ENCODE results near the gene NPEPL1.

Gene NPEPL1

DNA sequence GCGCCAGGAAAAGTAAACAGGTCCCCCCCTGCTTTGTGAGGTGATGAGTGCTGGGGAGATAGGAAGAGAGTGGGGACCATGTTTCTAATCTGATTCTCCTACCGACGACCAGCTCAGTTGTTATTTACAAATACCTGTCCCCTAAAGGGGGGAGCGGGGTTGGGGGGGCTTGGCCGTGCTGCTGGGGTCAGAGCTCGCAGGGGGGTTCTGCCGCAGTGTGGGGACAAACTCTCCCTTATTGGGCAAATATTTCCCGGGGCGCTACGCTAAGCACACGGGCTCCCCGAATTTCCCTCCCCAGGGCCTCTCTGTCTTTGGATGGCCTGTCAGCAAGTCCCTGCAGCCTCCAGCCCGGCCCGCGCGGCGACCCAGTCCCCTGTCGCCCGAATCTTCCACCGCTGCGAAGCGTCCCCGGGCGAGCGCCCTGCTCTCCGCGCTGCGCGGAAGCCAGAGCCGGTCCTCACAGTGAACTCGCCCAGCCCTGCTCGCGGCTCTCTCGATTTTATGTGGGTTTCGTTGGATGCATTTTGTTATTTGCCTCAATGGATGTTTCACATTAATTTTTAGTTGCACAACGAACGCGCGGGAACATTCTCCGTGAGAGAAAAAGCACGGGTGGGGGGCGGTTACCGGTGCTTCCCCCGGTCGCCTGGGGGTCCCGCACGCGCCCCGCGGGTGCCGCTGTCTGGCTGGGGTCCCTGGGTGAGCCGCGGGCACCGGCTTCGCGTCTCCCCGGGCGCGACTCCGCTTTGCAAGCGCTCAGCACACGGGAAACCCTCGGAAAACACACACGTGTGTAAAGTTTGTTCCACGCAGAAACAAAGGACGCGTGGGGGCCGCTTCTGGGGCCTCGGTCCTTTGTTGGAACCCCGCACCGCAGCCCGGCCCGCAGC lies 43.1 kb upstream of the NPEPL1 start:
- TF ChIP-seq, protein P1, sequence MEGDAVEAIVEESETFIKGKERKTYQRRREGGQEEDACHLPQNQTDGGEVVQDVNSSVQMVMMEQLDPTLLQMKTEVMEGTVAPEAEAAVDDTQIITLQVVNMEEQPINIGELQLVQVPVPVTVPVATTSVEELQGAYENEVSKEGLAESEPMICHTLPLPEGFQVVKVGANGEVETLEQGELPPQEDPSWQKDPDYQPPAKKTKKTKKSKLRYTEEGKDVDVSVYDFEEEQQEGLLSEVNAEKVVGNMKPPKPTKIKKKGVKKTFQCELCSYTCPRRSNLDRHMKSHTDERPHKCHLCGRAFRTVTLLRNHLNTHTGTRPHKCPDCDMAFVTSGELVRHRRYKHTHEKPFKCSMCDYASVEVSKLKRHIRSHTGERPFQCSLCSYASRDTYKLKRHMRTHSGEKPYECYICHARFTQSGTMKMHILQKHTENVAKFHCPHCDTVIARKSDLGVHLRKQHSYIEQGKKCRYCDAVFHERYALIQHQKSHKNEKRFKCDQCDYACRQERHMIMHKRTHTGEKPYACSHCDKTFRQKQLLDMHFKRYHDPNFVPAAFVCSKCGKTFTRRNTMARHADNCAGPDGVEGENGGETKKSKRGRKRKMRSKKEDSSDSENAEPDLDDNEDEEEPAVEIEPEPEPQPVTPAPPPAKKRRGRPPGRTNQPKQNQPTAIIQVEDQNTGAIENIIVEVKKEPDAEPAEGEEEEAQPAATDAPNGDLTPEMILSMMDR (IDR thresholded peaks at IDR 0.05; ENCODE audit: low read depth, low read length): no peak
- no peak overlapping the region for H3K4me3 ChIP-seq (ENCODE audit: low read depth, low read length)

- peak overlapping the region; percentile 72 for H3K4me3 ChIP-seq (ENCODE audit: low read depth, low read length)
- TF ChIP-seq, protein P1 (IDR thresholded peaks at IDR 0.05; ENCODE audit: low read depth, low read length): no peak; the same call in 1 of the 2 replicates
Observed at GRCh38 chr20:58650181-58650775, 42.3 kb upstream of the NPEPL1 start.

- TF ChIP-seq, protein P1 (IDR thresholded peaks at IDR 0.05; ENCODE audit: low read depth, low read length): peak; percentile 40; the same call in 1 of the 2 replicates
- peak within 1 kb of the TSS; percentile 72 for H3K4me3 ChIP-seq (ENCODE audit: low read depth, low read length)
Observed at GRCh38 chr20:58650776-58651558, 41.6 kb upstream of the NPEPL1 start, which contains the start of gene STX16. Gene STX16 (plus strand): TSS chr20:58651283. CDS start chr20:58652007, 724 bp downstream.

DNA sequence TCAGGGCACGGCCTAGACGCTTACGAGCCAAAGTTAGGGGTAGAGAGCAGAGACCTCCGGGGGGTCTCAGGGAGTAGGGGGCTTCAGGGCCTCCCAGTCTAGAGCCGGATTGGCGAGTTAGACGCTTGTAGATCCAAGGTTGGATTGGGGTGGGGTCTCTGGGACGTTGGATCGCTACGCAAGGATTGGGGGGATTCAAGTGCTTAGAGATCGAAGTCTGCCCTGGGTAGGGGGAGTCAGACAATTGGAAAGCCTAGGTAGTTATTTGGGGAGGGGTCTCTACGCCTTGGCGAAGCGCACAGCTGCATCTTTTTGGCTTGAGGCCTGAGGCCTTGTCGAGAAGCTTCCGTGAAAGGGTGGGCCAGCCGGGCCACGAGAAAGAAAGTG lies 41.0 kb upstream of the NPEPL1 start:
- peak overlapping the region; percentile 72 for H3K4me3 ChIP-seq (ENCODE audit: low read depth, low read length)
- TF ChIP-seq, protein P1 (IDR thresholded peaks at IDR 0.05; ENCODE audit: low read depth, low read length): no peak

DNA sequence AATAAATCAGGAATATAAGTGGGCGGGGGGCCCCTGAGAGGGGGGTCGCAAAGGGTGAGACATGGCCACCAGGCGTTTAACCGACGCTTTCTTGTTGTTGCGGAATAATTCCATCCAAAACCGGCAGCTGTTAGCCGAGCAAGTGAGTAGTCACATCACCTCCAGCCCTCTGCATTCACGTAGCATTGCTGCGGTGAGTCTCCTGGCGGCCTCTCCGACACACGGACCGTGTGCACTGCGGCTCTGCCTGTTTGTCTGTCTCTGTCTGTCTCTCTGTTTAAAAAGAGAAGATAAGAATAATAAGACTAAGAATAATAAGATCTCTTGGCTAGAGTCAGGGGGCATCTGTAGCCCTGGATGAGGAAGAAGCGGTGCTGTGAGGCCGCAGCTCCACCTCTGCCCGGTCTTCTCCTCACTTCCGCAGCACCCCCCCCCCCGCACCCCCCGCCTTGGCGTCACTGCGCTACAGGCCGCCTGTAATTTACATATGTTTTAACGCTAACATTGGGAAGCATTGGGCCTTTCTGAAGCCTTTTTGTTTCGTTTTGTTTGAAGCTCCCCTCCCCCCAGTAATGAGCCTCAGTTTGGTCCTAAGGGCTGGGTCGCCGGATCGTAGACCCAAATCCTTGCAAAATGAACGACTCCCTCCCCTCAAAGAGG lies 40.5 kb upstream of the NPEPL1 start:
- H3K4me3 ChIP-seq (ENCODE audit: low read depth, low read length): peak overlapping the region; percentile 72
- TF ChIP-seq, protein P1 (IDR thresholded peaks at IDR 0.05; ENCODE audit: low read depth, low read length): no peak

GRCh38 chr20:58652606-58653294 lies 39.9 kb upstream of the NPEPL1 start:
- TF ChIP-seq, protein P1 (IDR thresholded peaks at IDR 0.05; ENCODE audit: low read depth, low read length): no peak
- H3K4me3 ChIP-seq (ENCODE audit: low read depth, low read length): peak overlapping the region; percentile 72

All from WI38 (cell line).